ENCODE results near the gene MLC1. TPM values are rescaled to one million over a fixed set of nuclear protein-coding genes. Genes with fewer than 3 reads are reported as not detected.
A peak's percentile ranks its signal among the peaks of the same experiment; 100 is the strongest.

The MLC1 gene
- total and polyA plus RNA-seq, 10 of the 15 experiments (the other 5 are each of a cell fraction or from before 2014, with no cell fraction given), result 0.03 to 0.15 (median 0.07) TPM; not detected in 7

DNA sequence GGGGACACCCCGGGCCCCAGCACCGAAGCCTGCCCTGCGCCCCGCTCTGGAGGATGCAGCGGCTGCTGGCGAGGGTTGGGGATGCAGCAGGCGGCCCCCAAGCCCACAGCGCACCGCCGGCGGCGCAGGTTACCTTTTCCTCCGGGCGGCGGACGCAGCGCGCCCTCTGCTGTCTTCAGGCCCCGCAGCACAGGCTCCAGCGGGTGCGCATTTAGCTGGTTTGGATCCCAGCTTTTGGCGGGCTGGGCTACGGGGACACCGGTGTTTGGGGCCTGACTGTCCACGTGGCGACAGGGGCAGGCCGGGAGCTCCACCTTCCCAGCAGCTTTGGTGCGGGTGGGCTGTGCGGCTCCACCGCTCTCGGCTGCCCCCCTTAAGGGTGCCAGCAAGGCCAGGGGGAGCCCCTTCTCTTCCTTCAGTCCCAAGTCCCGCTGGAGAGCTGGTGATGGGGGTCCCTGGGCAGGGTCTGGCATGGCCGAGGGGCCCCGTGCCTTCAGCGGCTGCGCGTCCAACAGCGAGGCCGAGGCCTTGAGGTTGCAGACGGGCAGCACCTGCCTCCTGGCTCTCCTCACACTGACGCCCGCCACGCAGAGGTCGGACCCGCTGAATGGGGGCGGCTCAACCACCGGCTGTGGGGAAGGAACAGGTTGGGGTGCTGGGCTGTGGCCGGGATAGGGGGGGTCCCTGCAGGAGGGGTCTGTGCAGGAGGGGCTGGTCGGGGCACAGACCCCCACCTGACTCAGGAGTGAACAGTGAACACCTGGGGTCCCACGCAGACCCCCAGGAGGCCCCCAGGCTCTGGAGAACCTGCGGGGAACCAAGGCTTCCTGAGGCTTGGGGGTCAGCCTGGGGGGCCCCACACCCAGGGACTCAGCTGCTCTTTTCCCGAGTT, 54.7 kb downstream of the MLC1 start (continued):
- TF ChIP-seq, protein P1, sequence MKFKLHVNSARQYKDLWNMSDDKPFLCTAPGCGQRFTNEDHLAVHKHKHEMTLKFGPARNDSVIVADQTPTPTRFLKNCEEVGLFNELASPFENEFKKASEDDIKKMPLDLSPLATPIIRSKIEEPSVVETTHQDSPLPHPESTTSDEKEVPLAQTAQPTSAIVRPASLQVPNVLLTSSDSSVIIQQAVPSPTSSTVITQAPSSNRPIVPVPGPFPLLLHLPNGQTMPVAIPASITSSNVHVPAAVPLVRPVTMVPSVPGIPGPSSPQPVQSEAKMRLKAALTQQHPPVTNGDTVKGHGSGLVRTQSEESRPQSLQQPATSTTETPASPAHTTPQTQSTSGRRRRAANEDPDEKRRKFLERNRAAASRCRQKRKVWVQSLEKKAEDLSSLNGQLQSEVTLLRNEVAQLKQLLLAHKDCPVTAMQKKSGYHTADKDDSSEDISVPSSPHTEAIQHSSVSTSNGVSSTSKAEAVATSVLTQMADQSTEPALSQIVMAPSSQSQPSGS (IDR thresholded peaks at IDR 0.05; ENCODE audit: low read length), result no peak
- no peak for TF ChIP-seq TAF1 (IDR thresholded peaks at IDR 0.05; ENCODE audit: borderline replicate concordance, low read depth, low read length)

DNA sequence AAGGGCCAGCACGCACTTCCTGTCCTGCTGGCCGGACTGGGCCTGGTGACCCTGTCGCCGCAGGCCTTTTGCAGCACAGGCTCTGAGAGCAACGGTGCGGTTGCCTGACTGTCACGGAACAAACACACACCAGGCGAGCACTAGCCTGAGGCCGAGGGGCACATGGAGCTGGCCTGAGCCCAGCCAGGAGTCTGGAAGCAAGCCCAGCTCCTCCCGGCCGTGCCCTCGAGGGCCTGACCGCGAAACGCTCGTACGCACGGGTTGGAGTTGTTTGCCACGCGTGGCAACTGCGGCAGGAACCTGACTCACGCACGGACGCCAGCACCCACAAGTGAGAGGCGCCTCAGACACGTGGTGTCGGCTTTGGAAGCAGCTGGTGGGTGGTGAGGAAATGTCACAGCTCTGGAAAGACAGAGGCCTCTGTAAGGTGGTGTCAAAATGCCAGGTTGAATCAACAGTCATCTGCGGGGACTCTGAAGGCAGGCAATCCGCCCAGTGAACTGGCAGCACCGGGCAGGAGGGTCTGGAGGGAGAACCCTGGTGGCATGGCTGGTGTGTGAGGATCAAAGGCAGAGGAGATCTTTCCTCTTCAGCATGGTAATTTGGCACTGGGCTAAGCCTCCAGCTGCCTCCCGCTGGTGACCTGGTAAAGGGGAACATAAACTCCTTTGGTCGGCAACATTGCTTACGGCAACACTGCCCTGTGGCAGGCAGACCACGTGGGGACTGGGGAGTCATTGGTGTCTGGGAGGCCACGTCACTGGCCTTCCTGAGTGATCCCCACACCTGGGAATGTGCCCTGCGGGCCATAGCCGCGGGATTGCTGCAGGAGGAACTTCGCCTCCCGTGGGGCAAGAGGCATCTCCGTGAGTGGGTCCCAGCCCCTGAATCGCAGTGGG, 57.3 kb downstream of the MLC1 start:
- Histone ChIP-seq H3K36me3 (ENCODE audit: control insufficient read depth in 2 of 2, insufficient read depth in 2 of 2, low read length in 1 of 2) (no peaks in the 10 kb centered on the region), H4K20me1 (ENCODE audit: control insufficient read depth, insufficient read depth) (no peaks in the 10 kb centered on the region), H3K4me1 (ENCODE audit: control insufficient read depth, insufficient read depth, low read length) (no peaks in the 10 kb centered on the region), H3K9me3 (replicated peaks; ENCODE audit: control insufficient read depth, insufficient read depth, low read length) (no peaks in the 10 kb centered on the region), H3K27me3 (replicated peaks in 1 of 2; ENCODE audit: control insufficient read depth in 2 of 2, insufficient read depth in 2 of 2, low read length in 1 of 2) (peaks cover 0 to 5% of the 10 kb centered on the region in 2 experiments; a peak in 2 of 4 replicates), H3K27ac (ENCODE audit: control insufficient read depth, insufficient read depth) (no peak overlapping the region), H3K4me2 (ENCODE audit: control insufficient read depth, insufficient read depth) (no peak overlapping the region), H3K9ac (ENCODE audit: control insufficient read depth, insufficient read depth, low read length) (no peak overlapping the region), H3K4me3 (no peak overlapping the region), H2AFZ (ENCODE audit: control insufficient read depth, low read depth, low read length) (no peak overlapping the region), H3K79me2 (ENCODE audit: control insufficient read depth, insufficient read depth, low read length) (no peaks in the 10 kb centered on the region)
- DNase-seq (ENCODE audit: low read depth, low spot score) (no peak), FAIRE-seq (no peak), ATAC-seq (no peak)
- SMC1A ChIA-PET (ENCODE audit: uncharacterized antibody, unreplicated experiment), result interaction anchor here (0.7 to 2.1 kb wide), 2 partner anchors 66 to 97 kb away, joined by 4 to 8 read pairs; no protein-coding TSS in a partner anchor
- TF ChIP-seq, protein P2, sequence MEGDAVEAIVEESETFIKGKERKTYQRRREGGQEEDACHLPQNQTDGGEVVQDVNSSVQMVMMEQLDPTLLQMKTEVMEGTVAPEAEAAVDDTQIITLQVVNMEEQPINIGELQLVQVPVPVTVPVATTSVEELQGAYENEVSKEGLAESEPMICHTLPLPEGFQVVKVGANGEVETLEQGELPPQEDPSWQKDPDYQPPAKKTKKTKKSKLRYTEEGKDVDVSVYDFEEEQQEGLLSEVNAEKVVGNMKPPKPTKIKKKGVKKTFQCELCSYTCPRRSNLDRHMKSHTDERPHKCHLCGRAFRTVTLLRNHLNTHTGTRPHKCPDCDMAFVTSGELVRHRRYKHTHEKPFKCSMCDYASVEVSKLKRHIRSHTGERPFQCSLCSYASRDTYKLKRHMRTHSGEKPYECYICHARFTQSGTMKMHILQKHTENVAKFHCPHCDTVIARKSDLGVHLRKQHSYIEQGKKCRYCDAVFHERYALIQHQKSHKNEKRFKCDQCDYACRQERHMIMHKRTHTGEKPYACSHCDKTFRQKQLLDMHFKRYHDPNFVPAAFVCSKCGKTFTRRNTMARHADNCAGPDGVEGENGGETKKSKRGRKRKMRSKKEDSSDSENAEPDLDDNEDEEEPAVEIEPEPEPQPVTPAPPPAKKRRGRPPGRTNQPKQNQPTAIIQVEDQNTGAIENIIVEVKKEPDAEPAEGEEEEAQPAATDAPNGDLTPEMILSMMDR (IDR thresholded peaks at IDR 0.05 in 2 of 3, conservative IDR thresholded peaks at IDR 0.05 in 1 of 3; ENCODE audit: control insufficient read depth in 2 of 3, extremely low read depth in 1 of 3, insufficient read depth in 1 of 3, low read depth in 3 of 3, low read length in 3 of 3), result 0 out of 6 replicates have a peak, but pooled peaks of 1 of the 3 experiments have one; percentile 12
- no peak for TF ChIP-seq POLR2AphosphoS2 (IDR thresholded peaks at IDR 0.05; ENCODE audit: low read depth, low read length)
- TF ChIP-seq, protein P3, sequence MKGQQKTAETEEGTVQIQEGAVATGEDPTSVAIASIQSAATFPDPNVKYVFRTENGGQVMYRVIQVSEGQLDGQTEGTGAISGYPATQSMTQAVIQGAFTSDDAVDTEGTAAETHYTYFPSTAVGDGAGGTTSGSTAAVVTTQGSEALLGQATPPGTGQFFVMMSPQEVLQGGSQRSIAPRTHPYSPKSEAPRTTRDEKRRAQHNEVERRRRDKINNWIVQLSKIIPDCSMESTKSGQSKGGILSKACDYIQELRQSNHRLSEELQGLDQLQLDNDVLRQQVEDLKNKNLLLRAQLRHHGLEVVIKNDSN (IDR thresholded peaks at IDR 0.05; ENCODE audit: borderline replicate concordance, extremely low read length, insufficient read depth, low read depth, low read length), result peak; percentile 6
- RAD21 ChIA-PET (ENCODE audit: unreplicated experiment), result interaction anchor here (0.6 to 1.8 kb wide), 3 partner anchors 25 to 97 kb away, joined by 3 to 13 read pairs (median 13); no protein-coding TSS in a partner anchor
- intact Hi-C loops (cut with micrococcal nuclease; ENCODE audit: unreplicated experiment) (no loop called here), in situ Hi-C loops (cut with MboI) (loop anchor here (5.0 to 25.0 kb wide), 2 partner anchors 261 to 691 kb away; no protein-coding TSS in a partner anchor)
- POLR2A ChIA-PET, result no interaction called here
- 52% methylated on average over 38 of the region's 42 CpGs for WGBS (ENCODE audit: insufficient coverage, insufficient replicate concordance, low lambda C conversion rate, missing lambda C conversion rate)
- no TSS peak for BruUV-seq (replicated peaks)
- CTCF ChIA-PET, result interaction anchor here (1.7 to 2.4 kb wide), 3 partner anchors 34 to 260 kb away, joined by 8 to 16 read pairs (median 10); no protein-coding TSS in a partner anchor

Data from GM12878 (cell line).